ENCODE measurements around the gene PDE4D.

Gene PDE4D

GRCh38 chr5:59275170-59275509 lies 618.4 kb downstream of the PDE4D start:
- no peak overlapping the region for H3K27ac ChIP-seq (replicated peaks)
- DNase-seq (ENCODE audit: low read depth in 1 of 2, low spot score in 1 of 2): no peak

DNA sequence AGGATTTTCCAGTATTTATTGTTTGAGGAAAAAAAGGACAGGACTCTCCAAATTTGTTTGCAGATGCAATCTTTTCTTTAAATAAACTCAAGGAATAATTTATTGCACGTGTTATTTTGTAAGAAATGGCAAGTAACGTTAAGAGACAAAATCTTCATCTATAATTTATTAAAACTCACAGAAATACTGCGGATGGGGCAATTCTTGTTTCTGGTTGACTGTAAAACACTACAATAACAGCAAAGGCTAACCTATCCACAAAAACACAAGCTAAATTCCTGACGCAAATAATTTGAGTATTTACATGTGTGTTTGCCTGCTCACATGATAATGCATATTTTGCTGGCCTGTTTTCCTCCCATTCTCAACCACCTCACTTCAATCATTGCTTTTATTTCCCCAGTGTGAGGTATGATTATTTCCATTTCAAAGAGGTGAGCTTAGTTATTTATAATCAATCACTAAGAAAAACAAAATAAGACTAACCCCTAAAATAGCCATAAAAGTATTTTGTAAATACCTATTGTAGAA lies 619.4 kb downstream of the PDE4D start:
- Histone ChIP-seq H3K27ac (replicated peaks) (no peak overlapping the region), H3K4me3 (replicated peaks; ENCODE audit: insufficient read depth, low read length) (no peak overlapping the region), H3K27me3 (ENCODE audit: insufficient read depth, poor library complexity, severe bottlenecking) (no peaks in the 10 kb centered on the region)
- TF ChIP-seq SPI1 (IDR thresholded peaks at IDR 0.05; ENCODE audit: borderline replicate concordance, low read depth): no peak
- TF ChIP-seq, protein P1, sequence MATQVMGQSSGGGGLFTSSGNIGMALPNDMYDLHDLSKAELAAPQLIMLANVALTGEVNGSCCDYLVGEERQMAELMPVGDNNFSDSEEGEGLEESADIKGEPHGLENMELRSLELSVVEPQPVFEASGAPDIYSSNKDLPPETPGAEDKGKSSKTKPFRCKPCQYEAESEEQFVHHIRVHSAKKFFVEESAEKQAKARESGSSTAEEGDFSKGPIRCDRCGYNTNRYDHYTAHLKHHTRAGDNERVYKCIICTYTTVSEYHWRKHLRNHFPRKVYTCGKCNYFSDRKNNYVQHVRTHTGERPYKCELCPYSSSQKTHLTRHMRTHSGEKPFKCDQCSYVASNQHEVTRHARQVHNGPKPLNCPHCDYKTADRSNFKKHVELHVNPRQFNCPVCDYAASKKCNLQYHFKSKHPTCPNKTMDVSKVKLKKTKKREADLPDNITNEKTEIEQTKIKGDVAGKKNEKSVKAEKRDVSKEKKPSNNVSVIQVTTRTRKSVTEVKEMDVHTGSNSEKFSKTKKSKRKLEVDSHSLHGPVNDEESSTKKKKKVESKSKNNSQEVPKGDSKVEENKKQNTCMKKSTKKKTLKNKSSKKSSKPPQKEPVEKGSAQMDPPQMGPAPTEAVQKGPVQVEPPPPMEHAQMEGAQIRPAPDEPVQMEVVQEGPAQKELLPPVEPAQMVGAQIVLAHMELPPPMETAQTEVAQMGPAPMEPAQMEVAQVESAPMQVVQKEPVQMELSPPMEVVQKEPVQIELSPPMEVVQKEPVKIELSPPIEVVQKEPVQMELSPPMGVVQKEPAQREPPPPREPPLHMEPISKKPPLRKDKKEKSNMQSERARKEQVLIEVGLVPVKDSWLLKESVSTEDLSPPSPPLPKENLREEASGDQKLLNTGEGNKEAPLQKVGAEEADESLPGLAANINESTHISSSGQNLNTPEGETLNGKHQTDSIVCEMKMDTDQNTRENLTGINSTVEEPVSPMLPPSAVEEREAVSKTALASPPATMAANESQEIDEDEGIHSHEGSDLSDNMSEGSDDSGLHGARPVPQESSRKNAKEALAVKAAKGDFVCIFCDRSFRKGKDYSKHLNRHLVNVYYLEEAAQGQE (IDR thresholded peaks at IDR 0.05; ENCODE audit: insufficient replicate concordance, low read depth): no peak
- no peak for DNase-seq (ENCODE audit: low read depth in 1 of 2, low spot score in 1 of 2)

More at GRCh38 chr5:59275170-59275509, 618.4 kb downstream of the PDE4D start:
- TF ChIP-seq SPI1 (IDR thresholded peaks at IDR 0.05; ENCODE audit: borderline replicate concordance, low read depth): no peak
- TF ChIP-seq GABPA (IDR thresholded peaks at IDR 0.05; ENCODE audit: low read depth): no peak
- TF ChIP-seq, protein P1 (IDR thresholded peaks at IDR 0.05; ENCODE audit: insufficient replicate concordance, low read depth): no peak
- no peak for TF ChIP-seq POLR2AphosphoS5 (IDR thresholded peaks at IDR 0.05; ENCODE audit: low read depth)
- TF ChIP-seq CTCF (IDR thresholded peaks at IDR 0.05; ENCODE audit: insufficient read depth, low read length): no peak
- Histone ChIP-seq H3K4me3 (replicated peaks; ENCODE audit: insufficient read depth, low read length) (no peak overlapping the region), H3K27me3 (ENCODE audit: insufficient read depth, poor library complexity, severe bottlenecking) (no peaks in the 10 kb centered on the region)

DNA sequence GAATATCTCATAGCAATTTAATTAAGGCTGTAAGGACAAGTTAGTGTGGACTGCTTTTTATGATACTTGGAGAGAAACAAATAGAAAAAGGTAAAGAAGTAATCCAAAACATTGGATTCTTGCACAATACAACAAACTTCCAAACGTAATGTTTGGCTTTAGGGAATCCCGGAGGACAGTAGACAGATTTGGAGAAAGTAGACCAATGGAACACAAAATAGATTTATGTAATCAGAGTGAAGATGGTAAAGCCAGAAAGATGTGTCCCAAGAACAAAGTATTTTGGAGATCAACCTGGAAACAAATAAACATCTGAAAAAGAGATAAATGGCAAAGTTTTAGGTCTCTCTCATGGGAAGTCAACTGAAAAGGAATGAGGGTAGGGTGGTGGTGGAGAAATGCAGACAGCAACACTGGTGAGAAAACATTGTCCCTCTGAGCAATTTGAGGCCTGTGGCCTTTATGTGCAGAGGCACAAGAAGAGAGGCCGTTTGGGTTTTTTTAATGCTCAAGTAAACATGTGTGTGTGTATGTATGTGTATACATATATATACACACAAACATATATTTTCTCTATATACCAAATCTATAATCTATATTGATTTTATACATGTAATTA lies 620.6 kb downstream of the PDE4D start:
- Histone ChIP-seq H3K27me3 (ENCODE audit: insufficient read depth, poor library complexity, severe bottlenecking) (no peaks in the 10 kb centered on the region), H3K4me3 (replicated peaks; ENCODE audit: insufficient read depth, low read length) (no peak overlapping the region), H3K27ac (replicated peaks) (no peak overlapping the region)
- TF ChIP-seq, protein P1 (IDR thresholded peaks at IDR 0.05; ENCODE audit: insufficient replicate concordance, low read depth): no peak
- TF ChIP-seq SPI1 (IDR thresholded peaks at IDR 0.05; ENCODE audit: borderline replicate concordance, low read depth) (no peak), POLR2AphosphoS5 (IDR thresholded peaks at IDR 0.05; ENCODE audit: low read depth) (no peak), CTCF (IDR thresholded peaks at IDR 0.05; ENCODE audit: insufficient read depth, low read length) (no peak), GABPA (IDR thresholded peaks at IDR 0.05; ENCODE audit: low read depth) (no peak)
- no peak for DNase-seq (ENCODE audit: low read depth in 1 of 2, low spot score in 1 of 2)
